IPS-NIHi7 (cell line): ENCODE measurements around the gene WDR20.
A peak's percentile ranks its signal among the peaks of the same experiment; 100 is the strongest.

ENCODE experiments used
- DNase-seq: peaks from one replicate; pipeline ENCODE4 v3.0.0; 2012; ENCODE audit warnings: mixed read lengths; ENCODE audit errors: extremely low spot score

The WDR20 gene

GRCh38 chr14:102218688-102219087 lies 79.0 kb downstream of the WDR20 start:
- DNase-seq, result no peak

- DNase-seq, result no peak
Measured at GRCh38 chr14:102219316-102219715, 79.6 kb downstream of the WDR20 start.

GRCh38 chr14:102220031-102220430 lies 80.3 kb downstream of the WDR20 start:
- DNase-seq, result no peak

- DNase-seq, result peak; percentile 58
Measured at GRCh38 chr14:102221026-102221425, 81.3 kb downstream of the WDR20 start.

- no peak for DNase-seq
Measured at GRCh38 chr14:102222009-102222575, 82.4 kb downstream of the WDR20 start.

- DNase-seq, result no peak
Measured at GRCh38 chr14:102222751-102223150, 83.1 kb downstream of the WDR20 start.

GRCh38 chr14:102223682-102224081 lies 84.0 kb downstream of the WDR20 start:
- no peak for DNase-seq

- DNase-seq, result no peak
Measured at GRCh38 chr14:102225386-102225785, 85.7 kb downstream of the WDR20 start.

GRCh38 chr14:102225936-102226335 lies 86.2 kb downstream of the WDR20 start:
- no peak for DNase-seq

- DNase-seq, result no peak
Measured at GRCh38 chr14:102226356-102227125, 86.8 kb downstream of the WDR20 start.

- no peak for DNase-seq
Measured at GRCh38 chr14:102227184-102227964, 87.7 kb downstream of the WDR20 start.

GRCh38 chr14:102229071-102229738 lies 89.5 kb downstream of the WDR20 start:
- DNase-seq, result no peak

- DNase-seq, result no peak
Measured at GRCh38 chr14:102229739-102230092, 90.0 kb downstream of the WDR20 start.

- DNase-seq, result no peak
Measured at GRCh38 chr14:102230481-102231210, 90.9 kb downstream of the WDR20 start.

GRCh38 chr14:102231476-102232347 lies 92.0 kb downstream of the WDR20 start:
- no peak for DNase-seq

- DNase-seq, result no peak
Measured at GRCh38 chr14:102232348-102232625, 92.6 kb downstream of the WDR20 start.

GRCh38 chr14:102233081-102233480 lies 93.4 kb downstream of the WDR20 start:
- no peak for DNase-seq

GRCh38 chr14:102234331-102235264 lies 94.9 kb downstream of the WDR20 start:
- no peak for DNase-seq

- DNase-seq, result peak; percentile 95
Measured at GRCh38 chr14:102235275-102235897, 95.7 kb downstream of the WDR20 start.
